Measurements from ENCODE around the gene AIPL1. TPM values are rescaled to one million over a fixed set of nuclear protein-coding genes. Genes with fewer than 3 reads are reported as not detected.

AIPL1 gene
- total and polyA plus RNA-seq, 10 of the 15 experiments (the other 5 are each of a cell fraction or from before 2014, with no cell fraction given): not detected

DNA sequence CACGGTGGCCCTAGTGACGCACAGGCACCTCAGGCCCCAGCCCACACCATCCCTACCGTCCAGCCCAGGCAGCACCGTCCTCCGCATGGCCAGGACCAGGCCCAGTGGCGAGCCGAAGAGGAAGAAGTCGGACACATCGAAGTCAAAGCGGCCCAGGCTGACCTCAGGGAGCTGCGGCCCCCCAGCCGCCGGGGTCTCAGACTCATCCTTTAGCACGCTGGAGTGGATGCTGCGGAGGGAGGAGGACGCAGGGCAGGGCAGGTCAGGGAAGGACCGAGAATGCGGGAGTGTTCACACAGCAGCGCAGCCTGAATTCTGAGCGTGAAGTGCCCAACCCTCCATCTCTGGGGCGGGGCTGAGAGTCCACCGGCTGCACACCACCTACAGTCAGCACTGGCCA is 39.5 kb upstream of the AIPL1 start (continued):
- TF ChIP-seq ZNF687 (IDR thresholded peaks at IDR 0.05): no peak

- Histone ChIP-seq H3K27me3 (replicated peaks in 1 of 2; ENCODE audit: control insufficient read depth in 2 of 2, insufficient read depth in 2 of 2, low read length in 1 of 2) (no peaks in the 10 kb centered on the region), H3K9ac (ENCODE audit: control insufficient read depth, insufficient read depth, low read length) (no peak overlapping the region), H2AFZ (ENCODE audit: control insufficient read depth, low read depth, low read length) (no peak overlapping the region), H4K20me1 (ENCODE audit: control insufficient read depth, insufficient read depth) (no peaks in the 10 kb centered on the region), H3K27ac (ENCODE audit: control insufficient read depth, insufficient read depth) (no peak overlapping the region), H3K4me3 (no peak overlapping the region), H3K4me1 (ENCODE audit: control insufficient read depth, insufficient read depth, low read length) (no peaks in the 10 kb centered on the region), H3K9me3 (replicated peaks; ENCODE audit: control insufficient read depth, insufficient read depth, low read length) (no peaks in the 10 kb centered on the region), H3K79me2 (ENCODE audit: control insufficient read depth, insufficient read depth, low read length) (no peaks in the 10 kb centered on the region), H3K36me3 (ENCODE audit: control insufficient read depth in 2 of 2, insufficient read depth in 2 of 2, low read length in 1 of 2) (no peaks in the 10 kb centered on the region), H3K4me2 (ENCODE audit: control insufficient read depth, insufficient read depth) (no peak overlapping the region)
- peak; percentile 93 for ATAC-seq
- DNase-seq (ENCODE audit: low read depth, low spot score): no peak
- WGBS (ENCODE audit: insufficient coverage, insufficient replicate concordance, low lambda C conversion rate, missing lambda C conversion rate): 31% methylated on average over 14 of the region's 14 CpGs
- POLR2A ChIA-PET: interaction anchor here (0.7 to 1.6 kb wide), 2 partner anchors 9 to 165 kb away, joined by 3 to 6 read pairs; no protein-coding TSS in a partner anchor
- SMC1A ChIA-PET (ENCODE audit: uncharacterized antibody, unreplicated experiment): interaction anchor here (0.8 to 3.8 kb wide), 7 partner anchors 13 to 242 kb away, joined by 3 to 12 read pairs (median 3); partner anchors contain the start of gene KIAA0753
- no TSS peak for BruUV-seq (replicated peaks)
- intact Hi-C loops (cut with micrococcal nuclease; ENCODE audit: unreplicated experiment): loop anchor here (1.0 kb wide), 1 partner anchor 175 kb away; no protein-coding TSS in a partner anchor
- FAIRE-seq: peak; percentile 83
- CTCF ChIA-PET: interaction anchor here (0.6 to 4.3 kb wide), 25 partner anchors 10 to 581 kb away, joined by 3 to 38 read pairs (median 4); partner anchors contain the start of genes C17orf100, KIAA0753, MED31 and TXNDC17
- RAD21 ChIA-PET (ENCODE audit: unreplicated experiment): interaction anchor here (0.6 to 2.9 kb wide), 6 partner anchors 129 to 363 kb away, joined by 3 to 18 read pairs (median 4); partner anchors contain the start of genes C17orf100 and MED31
- in situ Hi-C loops (cut with MboI): loop anchor here (5.0 kb wide), 1 partner anchor 174 kb away; no protein-coding TSS in a partner anchor
- peak; percentile 82 for TF ChIP-seq SMC3 (IDR thresholded peaks at IDR 0.05; ENCODE audit: borderline replicate concordance, low read length)
- TF ChIP-seq RAD21 (IDR thresholded peaks at IDR 0.05; ENCODE audit: insufficient read depth, low read depth, low read length): peak; percentile 69
- no peak for TF ChIP-seq TBL1XR1 (IDR thresholded peaks at IDR 0.05; ENCODE audit: low read depth, low read length)
- TF ChIP-seq, protein P1, sequence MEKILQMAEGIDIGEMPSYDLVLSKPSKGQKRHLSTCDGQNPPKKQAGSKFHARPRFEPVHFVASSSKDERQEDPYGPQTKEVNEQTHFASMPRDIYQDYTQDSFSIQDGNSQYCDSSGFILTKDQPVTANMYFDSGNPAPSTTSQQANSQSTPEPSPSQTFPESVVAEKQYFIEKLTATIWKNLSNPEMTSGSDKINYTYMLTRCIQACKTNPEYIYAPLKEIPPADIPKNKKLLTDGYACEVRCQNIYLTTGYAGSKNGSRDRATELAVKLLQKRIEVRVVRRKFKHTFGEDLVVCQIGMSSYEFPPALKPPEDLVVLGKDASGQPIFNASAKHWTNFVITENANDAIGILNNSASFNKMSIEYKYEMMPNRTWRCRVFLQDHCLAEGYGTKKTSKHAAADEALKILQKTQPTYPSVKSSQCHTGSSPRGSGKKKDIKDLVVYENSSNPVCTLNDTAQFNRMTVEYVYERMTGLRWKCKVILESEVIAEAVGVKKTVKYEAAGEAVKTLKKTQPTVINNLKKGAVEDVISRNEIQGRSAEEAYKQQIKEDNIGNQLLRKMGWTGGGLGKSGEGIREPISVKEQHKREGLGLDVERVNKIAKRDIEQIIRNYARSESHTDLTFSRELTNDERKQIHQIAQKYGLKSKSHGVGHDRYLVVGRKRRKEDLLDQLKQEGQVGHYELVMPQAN (conservative IDR thresholded peaks at IDR 0.05): no peak
- no peak for TF ChIP-seq CBFB (IDR thresholded peaks at IDR 0.05; ENCODE audit: low read depth)
- TF ChIP-seq, protein P2, sequence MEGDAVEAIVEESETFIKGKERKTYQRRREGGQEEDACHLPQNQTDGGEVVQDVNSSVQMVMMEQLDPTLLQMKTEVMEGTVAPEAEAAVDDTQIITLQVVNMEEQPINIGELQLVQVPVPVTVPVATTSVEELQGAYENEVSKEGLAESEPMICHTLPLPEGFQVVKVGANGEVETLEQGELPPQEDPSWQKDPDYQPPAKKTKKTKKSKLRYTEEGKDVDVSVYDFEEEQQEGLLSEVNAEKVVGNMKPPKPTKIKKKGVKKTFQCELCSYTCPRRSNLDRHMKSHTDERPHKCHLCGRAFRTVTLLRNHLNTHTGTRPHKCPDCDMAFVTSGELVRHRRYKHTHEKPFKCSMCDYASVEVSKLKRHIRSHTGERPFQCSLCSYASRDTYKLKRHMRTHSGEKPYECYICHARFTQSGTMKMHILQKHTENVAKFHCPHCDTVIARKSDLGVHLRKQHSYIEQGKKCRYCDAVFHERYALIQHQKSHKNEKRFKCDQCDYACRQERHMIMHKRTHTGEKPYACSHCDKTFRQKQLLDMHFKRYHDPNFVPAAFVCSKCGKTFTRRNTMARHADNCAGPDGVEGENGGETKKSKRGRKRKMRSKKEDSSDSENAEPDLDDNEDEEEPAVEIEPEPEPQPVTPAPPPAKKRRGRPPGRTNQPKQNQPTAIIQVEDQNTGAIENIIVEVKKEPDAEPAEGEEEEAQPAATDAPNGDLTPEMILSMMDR (IDR thresholded peaks at IDR 0.05 in 2 of 3, conservative IDR thresholded peaks at IDR 0.05 in 1 of 3; ENCODE audit: control insufficient read depth in 2 of 3, extremely low read depth in 1 of 3, insufficient read depth in 1 of 3, low read depth in 3 of 3, low read length in 3 of 3): peak; percentile 85 to 96 (median 91)
- no peak for TF ChIP-seq SUPT20H (IDR thresholded peaks at IDR 0.05; ENCODE audit: borderline replicate concordance, control insufficient read depth, low read depth, low read length)
- no peak for TF ChIP-seq MYB (IDR thresholded peaks at IDR 0.05; ENCODE audit: borderline replicate concordance, low read depth, low read length)
- TF ChIP-seq YY1 (IDR thresholded peaks at IDR 0.05; ENCODE audit: low read depth, low read length): peak; percentile 47; the same call in 1 of the 2 replicates
Measured at GRCh38 chr17:6473128-6473767, 38.3 kb upstream of the AIPL1 start.
